Measurements from ENCODE around the gene SLC51B.

SLC51B gene

GRCh38 chr15:65062061-65062460 lies 16.9 kb downstream of the SLC51B start:
- ChIA-PET CTCF (no interaction called here), POLR2A (ENCODE audit: low non-redundant PET) (no interaction called here)
- TF ChIP-seq, protein P1, sequence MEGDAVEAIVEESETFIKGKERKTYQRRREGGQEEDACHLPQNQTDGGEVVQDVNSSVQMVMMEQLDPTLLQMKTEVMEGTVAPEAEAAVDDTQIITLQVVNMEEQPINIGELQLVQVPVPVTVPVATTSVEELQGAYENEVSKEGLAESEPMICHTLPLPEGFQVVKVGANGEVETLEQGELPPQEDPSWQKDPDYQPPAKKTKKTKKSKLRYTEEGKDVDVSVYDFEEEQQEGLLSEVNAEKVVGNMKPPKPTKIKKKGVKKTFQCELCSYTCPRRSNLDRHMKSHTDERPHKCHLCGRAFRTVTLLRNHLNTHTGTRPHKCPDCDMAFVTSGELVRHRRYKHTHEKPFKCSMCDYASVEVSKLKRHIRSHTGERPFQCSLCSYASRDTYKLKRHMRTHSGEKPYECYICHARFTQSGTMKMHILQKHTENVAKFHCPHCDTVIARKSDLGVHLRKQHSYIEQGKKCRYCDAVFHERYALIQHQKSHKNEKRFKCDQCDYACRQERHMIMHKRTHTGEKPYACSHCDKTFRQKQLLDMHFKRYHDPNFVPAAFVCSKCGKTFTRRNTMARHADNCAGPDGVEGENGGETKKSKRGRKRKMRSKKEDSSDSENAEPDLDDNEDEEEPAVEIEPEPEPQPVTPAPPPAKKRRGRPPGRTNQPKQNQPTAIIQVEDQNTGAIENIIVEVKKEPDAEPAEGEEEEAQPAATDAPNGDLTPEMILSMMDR (conservative IDR thresholded peaks at IDR 0.05; ENCODE audit: low read depth): no peak
- no peak for DNase-seq (ENCODE audit: low spot score)
- no peak overlapping the region for H3K27ac ChIP-seq

GRCh38 chr15:65062726-65063125 lies 17.5 kb downstream of the SLC51B start:
- DNase-seq (ENCODE audit: low spot score): no peak
- ChIA-PET CTCF (no interaction called here), POLR2A (ENCODE audit: low non-redundant PET) (no interaction called here)
- no peak overlapping the region for H3K27ac ChIP-seq
- TF ChIP-seq, protein P1 (conservative IDR thresholded peaks at IDR 0.05; ENCODE audit: low read depth): no peak

- POLR2A ChIA-PET (ENCODE audit: low non-redundant PET): no interaction called here
- CTCF ChIA-PET: interaction anchor here (0.6 to 0.7 kb wide), 2 partner anchors 11 to 35 kb away, joined by 3 to 4 read pairs; no protein-coding TSS in a partner anchor
- no peak for DNase-seq (ENCODE audit: low spot score)
- TF ChIP-seq, protein P1 (conservative IDR thresholded peaks at IDR 0.05; ENCODE audit: low read depth): no peak
- H3K27ac ChIP-seq: no peak overlapping the region
Measured at GRCh38 chr15:65066001-65066634, 20.9 kb downstream of the SLC51B start.

DNA sequence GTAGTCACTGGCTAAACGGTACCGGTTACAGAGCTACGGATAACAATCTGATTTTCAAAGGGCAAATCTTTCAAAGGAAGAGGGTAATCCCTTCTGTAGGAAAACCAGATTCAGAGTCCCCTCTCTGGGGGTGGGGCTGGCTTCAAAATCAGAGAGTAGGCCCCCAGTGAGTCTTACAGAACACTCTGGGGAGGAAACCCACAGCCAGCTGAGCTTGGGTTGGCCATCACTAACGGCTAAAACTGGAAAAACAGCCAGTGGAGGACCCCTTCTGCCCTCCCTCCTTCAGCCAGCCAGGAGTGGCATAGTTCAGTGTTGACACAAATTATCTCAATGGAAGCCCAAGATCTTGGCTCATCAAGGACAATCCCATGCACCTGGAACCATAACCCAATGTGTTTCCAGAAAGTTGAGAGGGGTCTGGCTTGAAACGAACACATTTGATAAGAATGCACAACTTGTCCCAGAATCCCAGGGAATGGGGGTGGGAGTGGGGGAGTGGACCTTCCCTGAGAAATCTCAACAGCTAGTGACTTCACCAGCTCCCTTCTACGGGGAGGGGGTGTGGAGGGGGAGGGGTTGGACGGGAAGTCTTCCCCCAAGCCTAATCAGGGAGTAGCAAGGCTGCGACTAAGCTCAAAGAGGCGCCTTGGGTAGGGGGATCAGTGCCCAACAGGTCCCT lies 21.6 kb downstream of the SLC51B start:
- H3K27ac ChIP-seq: no peak overlapping the region
- no peak for DNase-seq (ENCODE audit: low spot score)
- TF ChIP-seq, protein P1 (conservative IDR thresholded peaks at IDR 0.05; ENCODE audit: low read depth): no peak
- CTCF ChIA-PET: interaction anchor here (0.7 kb wide), 1 partner anchor 34 kb away, joined by 4 read pairs; no protein-coding TSS in a partner anchor
- POLR2A ChIA-PET (ENCODE audit: low non-redundant PET): interaction anchor here (0.6 kb wide), 2 partner anchors 318 to 1134 kb away, joined by 3 to 4 read pairs; no protein-coding TSS in a partner anchor

- H3K27ac ChIP-seq: no peak overlapping the region
- POLR2A ChIA-PET (ENCODE audit: low non-redundant PET): no interaction called here
- DNase-seq (ENCODE audit: low spot score): no peak
- CTCF ChIA-PET: no interaction called here
- TF ChIP-seq, protein P1 (conservative IDR thresholded peaks at IDR 0.05; ENCODE audit: low read depth): no peak
Measured at GRCh38 chr15:65067317-65067644, 22.1 kb downstream of the SLC51B start.

- POLR2A ChIA-PET (ENCODE audit: low non-redundant PET): no interaction called here
- TF ChIP-seq, protein P1 (conservative IDR thresholded peaks at IDR 0.05; ENCODE audit: low read depth): no peak
- no peak within 1 kb of the TSS for H3K27ac ChIP-seq
- CTCF ChIA-PET: interaction anchor here (1.0 kb wide), 1 partner anchor 17 kb away, joined by 3 read pairs; no protein-coding TSS in a partner anchor
- DNase-seq (ENCODE audit: low spot score): no peak
Measured at GRCh38 chr15:65067645-65068402, 22.6 kb downstream of the SLC51B start, which contains the start of gene RASL12. TSS of gene RASL12 (minus strand) at chr15:65067991. CDS start at chr15:65067835, 156 bp downstream.

All from RWPE1 (cell line).